ENCODE results near the gene CLCN3.

- TF ChIP-seq, protein P1, sequence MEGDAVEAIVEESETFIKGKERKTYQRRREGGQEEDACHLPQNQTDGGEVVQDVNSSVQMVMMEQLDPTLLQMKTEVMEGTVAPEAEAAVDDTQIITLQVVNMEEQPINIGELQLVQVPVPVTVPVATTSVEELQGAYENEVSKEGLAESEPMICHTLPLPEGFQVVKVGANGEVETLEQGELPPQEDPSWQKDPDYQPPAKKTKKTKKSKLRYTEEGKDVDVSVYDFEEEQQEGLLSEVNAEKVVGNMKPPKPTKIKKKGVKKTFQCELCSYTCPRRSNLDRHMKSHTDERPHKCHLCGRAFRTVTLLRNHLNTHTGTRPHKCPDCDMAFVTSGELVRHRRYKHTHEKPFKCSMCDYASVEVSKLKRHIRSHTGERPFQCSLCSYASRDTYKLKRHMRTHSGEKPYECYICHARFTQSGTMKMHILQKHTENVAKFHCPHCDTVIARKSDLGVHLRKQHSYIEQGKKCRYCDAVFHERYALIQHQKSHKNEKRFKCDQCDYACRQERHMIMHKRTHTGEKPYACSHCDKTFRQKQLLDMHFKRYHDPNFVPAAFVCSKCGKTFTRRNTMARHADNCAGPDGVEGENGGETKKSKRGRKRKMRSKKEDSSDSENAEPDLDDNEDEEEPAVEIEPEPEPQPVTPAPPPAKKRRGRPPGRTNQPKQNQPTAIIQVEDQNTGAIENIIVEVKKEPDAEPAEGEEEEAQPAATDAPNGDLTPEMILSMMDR (IDR thresholded peaks at IDR 0.05; ENCODE audit: low read length) = no peak
- TF ChIP-seq EZH2 (IDR thresholded peaks at IDR 0.05; ENCODE audit: borderline replicate concordance, low read length) = no peak
Measured at GRCh38 chr4:169615467-169616106, 4.8 kb upstream of the CLCN3 start.
